AG09319 (cell line): ENCODE measurements around the gene NENF.
"Not testable (repeated sequence)": the region's sequence is repeated elsewhere in the genome, so short reads cannot be mapped to it uniquely, and the experiment has no call there.

Source experiments
- DNase-seq: peaks from one replicate; pipeline ENCODE4 v3.0.0-alpha.2; 2010; ENCODE audit warnings: low read depth; ENCODE audit errors: extremely low read depth
- CTCF ChIP-seq: IDR thresholded peaks from 2 replicates; pipeline ENCODE4 v1.5.1; 2011; ENCODE audit warnings: low read depth, mild to moderate bottlenecking, inconsistent platforms, low read length, moderate library complexity

Gene NENF

GRCh38 chr1:212470059-212470458 lies 37.3 kb downstream of the NENF start:
- DNase-seq, result peak; percentile 94

GRCh38 chr1:212471286-212471685 lies 38.6 kb downstream of the NENF start:
- no peak for DNase-seq

More at GRCh38 chr1:212470059-212470458, 37.3 kb downstream of the NENF start:
- TF ChIP-seq CTCF, result no peak

GRCh38 chr1:212471891-212472675 lies 39.4 kb downstream of the NENF start:
- DNase-seq, result no peak
- no peak for TF ChIP-seq CTCF

More at GRCh38 chr1:212471286-212471685, 38.6 kb downstream of the NENF start:
- TF ChIP-seq CTCF, result no peak

GRCh38 chr1:212473729-212474128 lies 41.0 kb downstream of the NENF start:
- DNase-seq, result no peak
- no peak for TF ChIP-seq CTCF

- DNase-seq, result no peak
- no peak for TF ChIP-seq CTCF
Measured at GRCh38 chr1:212475151-212475550, 42.4 kb downstream of the NENF start.

GRCh38 chr1:212475831-212476230 lies 43.1 kb downstream of the NENF start:
- not testable (repeated sequence) for DNase-seq

GRCh38 chr1:212477014-212477679 lies 44.4 kb downstream of the NENF start:
- peak; percentile 97 for TF ChIP-seq CTCF
- DNase-seq, result peak; percentile 64
